Measurements from ENCODE around the gene PHF13. TPM values are rescaled to one million over a fixed set of nuclear protein-coding genes. Genes with fewer than 3 reads are reported as not detected.
"Not testable (repeated sequence)": the region's sequence is repeated elsewhere in the genome, so short reads cannot be mapped to it uniquely, and the experiment has no call there.

PHF13 gene
- total RNA-seq, 6 experiments from 2014 or later, result 18.0 to 19.9 (median 19.0) TPM

- DNase-seq, result no peak
- H3K36me3 Mint-ChIP-seq (ENCODE audit: low read depth), result peaks cover 5% of the 10 kb centered on the region; the same call in 1 of the 2 replicates
- H3K27ac Mint-ChIP-seq, result no peak overlapping the region
- H3K27me3 Mint-ChIP-seq (ENCODE audit: insufficient read depth), result no peaks in the 10 kb centered on the region; the same call in 1 of the 2 replicates
- no peaks in the 10 kb centered on the region for H3K9me3 Mint-ChIP-seq
- H3K4me1 Mint-ChIP-seq (ENCODE audit: low read depth), result peaks cover 11% of the 10 kb centered on the region
- H3K4me3 Mint-ChIP-seq, result no peak overlapping the region
- TF ChIP-seq, protein P1, sequence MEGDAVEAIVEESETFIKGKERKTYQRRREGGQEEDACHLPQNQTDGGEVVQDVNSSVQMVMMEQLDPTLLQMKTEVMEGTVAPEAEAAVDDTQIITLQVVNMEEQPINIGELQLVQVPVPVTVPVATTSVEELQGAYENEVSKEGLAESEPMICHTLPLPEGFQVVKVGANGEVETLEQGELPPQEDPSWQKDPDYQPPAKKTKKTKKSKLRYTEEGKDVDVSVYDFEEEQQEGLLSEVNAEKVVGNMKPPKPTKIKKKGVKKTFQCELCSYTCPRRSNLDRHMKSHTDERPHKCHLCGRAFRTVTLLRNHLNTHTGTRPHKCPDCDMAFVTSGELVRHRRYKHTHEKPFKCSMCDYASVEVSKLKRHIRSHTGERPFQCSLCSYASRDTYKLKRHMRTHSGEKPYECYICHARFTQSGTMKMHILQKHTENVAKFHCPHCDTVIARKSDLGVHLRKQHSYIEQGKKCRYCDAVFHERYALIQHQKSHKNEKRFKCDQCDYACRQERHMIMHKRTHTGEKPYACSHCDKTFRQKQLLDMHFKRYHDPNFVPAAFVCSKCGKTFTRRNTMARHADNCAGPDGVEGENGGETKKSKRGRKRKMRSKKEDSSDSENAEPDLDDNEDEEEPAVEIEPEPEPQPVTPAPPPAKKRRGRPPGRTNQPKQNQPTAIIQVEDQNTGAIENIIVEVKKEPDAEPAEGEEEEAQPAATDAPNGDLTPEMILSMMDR (IDR thresholded peaks at IDR 0.05), result no peak
Measured at GRCh38 chr1:6657138-6657537, 43.6 kb downstream of the PHF13 start.

DNA sequence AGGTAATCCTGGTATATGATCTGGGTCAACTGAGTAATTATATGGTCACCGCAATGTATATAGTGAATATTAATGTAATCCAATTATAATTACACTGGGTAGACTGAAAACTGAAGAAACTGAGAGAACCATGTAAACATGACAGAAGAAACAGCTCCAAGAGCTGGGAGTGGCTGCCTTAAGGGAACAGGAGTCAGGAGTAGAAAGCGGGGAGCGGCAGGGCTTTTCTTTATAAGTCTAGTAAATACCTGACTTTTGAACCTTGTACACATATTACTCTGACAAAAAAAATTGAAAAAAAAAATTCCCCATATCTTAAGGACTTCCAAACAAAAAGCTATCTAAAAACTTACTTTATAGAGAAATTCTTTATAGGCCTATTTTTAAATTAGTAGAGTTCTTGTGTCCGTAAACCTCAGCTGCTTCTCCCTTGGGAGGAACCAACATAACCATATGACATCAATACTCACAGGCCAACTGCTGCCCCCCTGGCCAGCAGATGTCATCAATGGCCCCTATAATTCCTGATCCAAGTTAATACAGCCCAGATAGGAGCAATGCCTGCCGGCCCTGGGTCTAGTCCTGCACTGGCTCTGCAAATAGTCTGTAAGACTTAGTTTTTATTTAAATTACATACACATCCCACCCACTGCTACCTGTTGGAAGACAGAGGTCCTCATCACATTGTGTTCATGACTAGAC lies 45.0 kb downstream of the PHF13 start:
- no peak for DNase-seq
- Mint-ChIP-seq H3K36me3 (ENCODE audit: low read depth) (peaks cover 12% of the 10 kb centered on the region), H3K27me3 (ENCODE audit: insufficient read depth) (no peaks in the 10 kb centered on the region; the same call in 1 of the 2 replicates), H3K4me3 (no peak overlapping the region), H3K4me1 (ENCODE audit: low read depth) (peaks cover 11% of the 10 kb centered on the region), H3K27ac (no peak overlapping the region), H3K9me3 (no peaks in the 10 kb centered on the region)
- TF ChIP-seq, protein P1 (IDR thresholded peaks at IDR 0.05), result no peak

- TF ChIP-seq, protein P1 (IDR thresholded peaks at IDR 0.05), result no peak
- H3K4me3 Mint-ChIP-seq, result no peak overlapping the region
- no peaks in the 10 kb centered on the region; the same call in 1 of the 2 replicates for H3K27me3 Mint-ChIP-seq (ENCODE audit: insufficient read depth)
- no peaks in the 10 kb centered on the region for H3K9me3 Mint-ChIP-seq
- peaks cover 11% of the 10 kb centered on the region for H3K4me1 Mint-ChIP-seq (ENCODE audit: low read depth)
- no peak for DNase-seq
- H3K36me3 Mint-ChIP-seq (ENCODE audit: low read depth), result peaks cover 25% of the 10 kb centered on the region
- H3K27ac Mint-ChIP-seq, result no peak overlapping the region
Measured at GRCh38 chr1:6660415-6661049, 47.0 kb downstream of the PHF13 start.

GRCh38 chr1:6662468-6662867 lies 48.9 kb downstream of the PHF13 start:
- H3K27ac Mint-ChIP-seq; H3K4me3 Mint-ChIP-seq; H3K27me3 Mint-ChIP-seq (ENCODE audit: insufficient read depth); H3K9me3 Mint-ChIP-seq; DNase-seq: not testable (repeated sequence)
- Mint-ChIP-seq H3K4me1 (ENCODE audit: low read depth) (peaks cover 11% of the 10 kb centered on the region), H3K36me3 (ENCODE audit: low read depth) (peaks cover 29% of the 10 kb centered on the region)

DNA sequence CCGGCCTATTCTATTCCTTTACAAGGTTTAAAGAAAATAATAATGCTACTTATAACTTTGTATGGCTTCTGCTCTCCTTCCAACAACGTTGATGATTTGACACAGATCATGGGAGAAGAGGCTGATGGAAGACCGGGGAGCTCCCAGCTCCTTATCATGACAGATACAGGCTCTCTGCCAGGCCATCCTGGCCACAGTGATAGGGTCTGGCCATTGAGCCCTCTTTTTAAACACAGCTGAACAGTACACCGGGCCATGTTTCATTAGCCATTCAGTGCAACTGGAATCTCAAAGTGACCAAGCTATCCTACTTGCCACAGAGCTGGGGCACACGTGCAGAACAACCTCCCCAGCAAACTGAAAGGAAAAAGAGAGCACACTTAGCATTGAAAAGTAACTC lies 53.2 kb downstream of the PHF13 start:
- Mint-ChIP-seq H3K4me1 (ENCODE audit: low read depth) (no peaks in the 10 kb centered on the region), H3K9me3 (no peaks in the 10 kb centered on the region), H3K4me3 (no peak overlapping the region), H3K36me3 (ENCODE audit: low read depth) (peaks cover 29% of the 10 kb centered on the region), H3K27ac (no peak overlapping the region), H3K27me3 (ENCODE audit: insufficient read depth) (no peaks in the 10 kb centered on the region)
- TF ChIP-seq, protein P1 (IDR thresholded peaks at IDR 0.05), result no peak
- DNase-seq, result no peak

DNA sequence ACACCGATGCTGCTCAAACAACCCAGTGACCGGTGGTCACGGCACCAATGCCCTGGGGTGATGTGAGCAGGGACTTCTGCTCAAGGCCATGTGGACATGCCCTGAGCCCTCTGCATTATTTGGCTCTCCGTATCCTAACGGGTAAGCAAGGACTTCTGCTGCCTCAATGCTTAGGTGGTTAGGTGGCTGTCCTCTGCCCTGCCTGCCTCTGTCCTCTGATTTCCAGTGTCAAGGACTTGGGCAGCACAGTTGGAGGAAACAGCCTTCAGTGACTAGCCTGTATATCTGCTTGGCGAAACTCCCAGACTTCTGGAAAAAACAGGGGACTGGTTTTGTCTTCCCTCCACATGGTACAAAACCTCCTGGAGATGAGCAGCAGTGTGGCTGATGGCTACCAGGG lies 53.6 kb downstream of the PHF13 start:
- Mint-ChIP-seq H3K27me3 (ENCODE audit: insufficient read depth) (no peaks in the 10 kb centered on the region), H3K4me3 (no peak overlapping the region), H3K27ac (no peak overlapping the region), H3K4me1 (ENCODE audit: low read depth) (no peaks in the 10 kb centered on the region), H3K36me3 (ENCODE audit: low read depth) (peaks cover 29% of the 10 kb centered on the region), H3K9me3 (no peaks in the 10 kb centered on the region)
- no peak for DNase-seq
- TF ChIP-seq, protein P1 (IDR thresholded peaks at IDR 0.05), result no peak
